Body of pancreas (tissue), 4 donors: Measurements from ENCODE around the gene SCRG1. TPM values are rescaled to one million over a fixed set of nuclear protein-coding genes. Genes with fewer than 3 reads are reported as not detected.

Experiments used
- ATAC-seq: fragments of 150-250 bp; one replicate; pipeline ENCODE4 v1.9.1; 2016
- DNase-seq, 4 donors: peaks; one replicate each; pipeline ENCODE4 v3.0.0-alpha.2; 2019
- H3K27ac ChIP-seq, 4 donors: fragments of 200-600 bp; sonication (generic); 1 replicate in 3 of 4; 2 replicates in 1 of 4; pipeline versions ENCODE4 v1.5.1 to v1.6.1; 2016 to 2019; ENCODE audit warnings: mild to moderate bottlenecking in 1 of 4, mixed read lengths in 1 of 4, moderate library complexity in 1 of 4
- H3K27me3 ChIP-seq, 2 donors: fragments of 200-600 bp; sonication (generic); one replicate each; pipeline ENCODE4 v1.6.0; 2016; ENCODE audit warnings: mild to moderate bottlenecking in 1 of 2
- H3K36me3 ChIP-seq, 2 donors: fragments of 200-600 bp; sonication (generic); replicated peaks in 1 of 2; 2 replicates each; pipeline ENCODE4 v1.5.1; 2016; ENCODE audit warnings: low read depth in 2 of 2; ENCODE audit not compliant: insufficient read depth in 1 of 2
- H3K4me1 ChIP-seq: fragments of 200-600 bp; sonication (generic); one replicate; pipeline ENCODE4 v1.6.0; 2016
- H3K4me3 ChIP-seq, 2 donors: fragments of 200-600 bp; sonication (generic); 1 replicate in 1 of 2; 2 replicates in 1 of 2; pipeline ENCODE4 v1.5.1; 2016 to 2019
- H3K9me3 ChIP-seq, 3 donors: fragments of 200-600 bp; sonication (generic); 1 replicate in 2 of 3; 2 replicates in 1 of 3; pipeline ENCODE4 v1.5.1; 2016
- CTCF ChIP-seq, 7 experiments: fragments of 450-650 bp in 4 of 7; fragments of 200-600 bp in 3 of 7; sonication (generic) in 3 of 7; IDR thresholded peaks; one replicate each; pipeline ENCODE4 v1.5.1; 2016 to 2019; ENCODE audit warnings: antibody characterized with exemption in 7 of 7
- POLR2A ChIP-seq, 3 donors: fragments of 450-650 bp; IDR thresholded peaks; one replicate each; pipeline ENCODE4 v1.6.1; 2016; ENCODE audit warnings: antibody characterized with exemption in 3 of 3, mild to moderate bottlenecking in 2 of 3
- WGBS, 2 donors: methylation state at CpG; one replicate each; pipeline ENCODE4 v1.1.5; 2017; 5-methylcytosine and 5-hydroxymethylcytosine counted together
- intact Hi-C: fragments of 100-400 bp; cut with DNase I; formaldehyde crosslinking; loops from one replicate; pipeline ENCODE4 v1.15.1; 2023
- total RNA-seq, 2 donors: library from RNA; depleted of rRNA; stranded (reverse); fragments of >200 nt; gene quantifications; one replicate each; pipeline ENCODE4 v1.1.0, GENCODE V29; 2016

Gene SCRG1
- total RNA-seq, 2 donors from 2014 or later, result not detected

- Histone ChIP-seq H3K4me3 (no peak overlapping the region), H3K4me1 (no peaks in the 10 kb centered on the region), H3K36me3 (no peaks in the 10 kb centered on the region), H3K27me3 (no peaks in the 10 kb centered on the region), H3K9me3 (no peaks in the 10 kb centered on the region), H3K27ac (no peak overlapping the region)
- DNase-seq (no peak), ATAC-seq (no peak)
- no peak for TF ChIP-seq POLR2A (IDR thresholded peaks at IDR 0.05)
- no peak for TF ChIP-seq CTCF (IDR thresholded peaks at IDR 0.05)
- intact Hi-C loops, result no loop called here
- 31 to 40% methylated on average over 2 of the region's 2 CpGs for WGBS, 2 donors
These were observed 33.4 kb downstream of the SCRG1 start for GRCh38 chr4:173365359-173365996.

GRCh38 chr4:173362666-173363065 is 36.2 kb downstream of the SCRG1 start:
- ATAC-seq (no peak), DNase-seq (peak; percentile 26 to 76 (median 54))
- no peak overlapping the region for H3K27ac ChIP-seq
- H3K36me3 ChIP-seq, result no peaks in the 10 kb centered on the region
- 54 to 56% methylated on average over 3 of the region's 3 CpGs for WGBS, 2 donors
- no peak overlapping the region for H3K4me3 ChIP-seq
- no peaks in the 10 kb centered on the region for H3K4me1 ChIP-seq
- intact Hi-C loops, result no loop called here
- no peaks in the 10 kb centered on the region for H3K9me3 ChIP-seq
- H3K27me3 ChIP-seq, result no peaks in the 10 kb centered on the region
- TF ChIP-seq POLR2A (IDR thresholded peaks at IDR 0.05) (no peak), CTCF (IDR thresholded peaks at IDR 0.05) (no peak)

- Histone ChIP-seq H3K36me3 (no peaks in the 10 kb centered on the region), H3K9me3 (no peaks in the 10 kb centered on the region), H3K4me3 (no peak overlapping the region), H3K4me1 (no peaks in the 10 kb centered on the region), H3K27me3 (no peaks in the 10 kb centered on the region), H3K27ac (no peak overlapping the region)
- ATAC-seq (peak; percentile 55), DNase-seq (no peak)
- intact Hi-C loops, result no loop called here
- 35 to 42% methylated on average over 5 of the region's 5 CpGs for WGBS, 2 donors
- TF ChIP-seq CTCF (IDR thresholded peaks at IDR 0.05) (peak in 4 of 7 experiments; percentile 20 to 35 (median 25)), POLR2A (IDR thresholded peaks at IDR 0.05) (no peak)
These were observed 38.2 kb downstream of the SCRG1 start for GRCh38 chr4:173360587-173361221.

- Histone ChIP-seq H3K27me3 (no peaks in the 10 kb centered on the region), H3K4me1 (no peaks in the 10 kb centered on the region), H3K27ac (no peak overlapping the region), H3K36me3 (no peaks in the 10 kb centered on the region), H3K9me3 (no peaks in the 10 kb centered on the region), H3K4me3 (no peak overlapping the region)
- DNase-seq (no peak), ATAC-seq (no peak)
- intact Hi-C loops, result no loop called here
- WGBS, 2 donors, result 59 to 62% methylated on average over 2 of the region's 2 CpGs
- TF ChIP-seq CTCF (IDR thresholded peaks at IDR 0.05) (no peak), POLR2A (IDR thresholded peaks at IDR 0.05) (no peak)
These were observed 41.0 kb downstream of the SCRG1 start for GRCh38 chr4:173357939-173358338.

- no peak for ATAC-seq
- no peak overlapping the region for H3K4me3 ChIP-seq
- no peak overlapping the region for H3K27ac ChIP-seq
- H3K27me3 ChIP-seq, result no peaks in the 10 kb centered on the region
- H3K4me1 ChIP-seq, result no peaks in the 10 kb centered on the region
- H3K9me3 ChIP-seq, result no peaks in the 10 kb centered on the region
- intact Hi-C loops, result no loop called here
- no peak for DNase-seq
- 94 to 100% methylated on average over 1 of the region's 1 CpG for WGBS, 2 donors
- H3K36me3 ChIP-seq, result no peaks in the 10 kb centered on the region
- no peak for TF ChIP-seq CTCF (IDR thresholded peaks at IDR 0.05)
- no peak for TF ChIP-seq POLR2A (IDR thresholded peaks at IDR 0.05)
These were observed 51.4 kb downstream of the SCRG1 start for GRCh38 chr4:173347467-173347866.
